Stomach (tissue), 9 donors: ENCODE measurements around the gene ASNSD1. TPM values are rescaled to one million over a fixed set of nuclear protein-coding genes. Genes with fewer than 3 reads are reported as not detected.
A peak's percentile ranks its signal among the peaks of the same experiment; 100 is the strongest.

Experiments
- DNase-seq, 2 donors: peaks; one replicate each; pipeline versions ENCODE4 v3.0.0 to v3.0.0-alpha.2; 2013 to 2019
- H3K27ac ChIP-seq, 5 donors: fragments of 200-600 bp in 4 of 5; sonication (generic) in 4 of 5; one replicate each; pipeline ENCODE4 v1.5.1; 2013 to 2019; ENCODE audit warnings: mild to moderate bottlenecking in 1 of 5, moderate library complexity in 1 of 5
- H3K27me3 ChIP-seq, 3 donors: fragments of 200-600 bp; sonication (generic); one replicate each; pipeline ENCODE4 v1.5.1; 2017 to 2019; ENCODE audit warnings: mixed run types in 1 of 3
- H3K36me3 ChIP-seq, 4 donors: fragments of 200-600 bp; sonication (generic); 1 replicate in 3 of 4; 2 replicates in 1 of 4; pipeline ENCODE4 v1.5.1; 2016 to 2019
- H3K4me1 ChIP-seq, 4 donors: fragments of 200-600 bp; sonication (generic); one replicate each; pipeline ENCODE4 v1.5.1; 2016 to 2019
- H3K4me3 ChIP-seq, 4 donors: fragments of 200-600 bp; sonication (generic) in 3 of 4; one replicate each; pipeline ENCODE4 v1.5.1; 2016 to 2019; ENCODE audit warnings: mild to moderate bottlenecking in 1 of 4
- H3K9me3 ChIP-seq, 4 donors: fragments of 200-600 bp; sonication (generic); one replicate each; pipeline ENCODE4 v1.5.1; 2016 to 2019
- EP300 ChIP-seq: sonication (generic); formaldehyde crosslinking; IDR thresholded peaks from one replicate; pipeline ENCODE4 v1.6.1; 2017; ENCODE audit warnings: antibody characterized with exemption
- POLR2A ChIP-seq, 4 donors: fragments of 450-650 bp; IDR thresholded peaks; one replicate each; pipeline ENCODE4 v1.6.1; 2016; ENCODE audit warnings: antibody characterized with exemption in 4 of 4, control low read depth in 2 of 4, mild to moderate bottlenecking in 1 of 4, moderate library complexity in 1 of 4
- POLR2AphosphoS5 ChIP-seq, 3 donors: sonication (generic); formaldehyde crosslinking; IDR thresholded peaks; one replicate each; pipeline ENCODE4 v1.6.1; 2016; ENCODE audit warnings: antibody characterized with exemption in 3 of 3
- WGBS, 5 donors: extraction: QIAGEN DNeasy Blood & Tissue Kit in 3 of 5; methylation state at CpG; one replicate each; pipeline versions ENCODE4 v1.1.5 to v1.1.7; 2013 to 2018; 5-methylcytosine and 5-hydroxymethylcytosine counted together
- intact Hi-C: fragments of 100-400 bp; cut with DNase I; formaldehyde crosslinking; loops from one replicate; pipeline ENCODE4 v1.15.1; 2023; ENCODE audit warnings: low total_unique reads
- polyA plus RNA-seq, 3 donors: library from polyadenylated mRNA; stranded (reverse); fragments of 200-250 nt; gene quantifications; one replicate each; pipeline ENCODE4 v1.2.3, GENCODE V29; 2013
- total RNA-seq, 5 donors: library from RNA; depleted of rRNA; stranded (reverse); fragments of >200 nt; gene quantifications; one replicate each; pipeline versions ENCODE4 v1.1.0 to v1.2.3, GENCODE V29; 2014 to 2016
- TF ChIP-seq, protein P1 (sequence below), 7 experiments: fragments of 450-650 bp in 4 of 7; fragments of 200-600 bp in 3 of 7; sonication (generic) in 3 of 7; IDR thresholded peaks; one replicate each; pipeline ENCODE4 v1.5.1; 2016 to 2019; ENCODE audit warnings: antibody characterized with exemption in 7 of 7, control low read depth in 2 of 7, mild to moderate bottlenecking in 1 of 7
- donor health status: healthy with polysubstance abuse.
- donor health status: Bipolar disorder and iron deficiency.
- donor health status: healthy.

Gene ASNSD1
- total and polyA plus RNA-seq, 8 donors = 12.3 to 143 (median 35.2) TPM

- TF ChIP-seq POLR2A (IDR thresholded peaks at IDR 0.05) = no peak
- no peak for TF ChIP-seq POLR2AphosphoS5 (IDR thresholded peaks at IDR 0.05)
- no peak for TF ChIP-seq EP300
- TF ChIP-seq, protein P1, sequence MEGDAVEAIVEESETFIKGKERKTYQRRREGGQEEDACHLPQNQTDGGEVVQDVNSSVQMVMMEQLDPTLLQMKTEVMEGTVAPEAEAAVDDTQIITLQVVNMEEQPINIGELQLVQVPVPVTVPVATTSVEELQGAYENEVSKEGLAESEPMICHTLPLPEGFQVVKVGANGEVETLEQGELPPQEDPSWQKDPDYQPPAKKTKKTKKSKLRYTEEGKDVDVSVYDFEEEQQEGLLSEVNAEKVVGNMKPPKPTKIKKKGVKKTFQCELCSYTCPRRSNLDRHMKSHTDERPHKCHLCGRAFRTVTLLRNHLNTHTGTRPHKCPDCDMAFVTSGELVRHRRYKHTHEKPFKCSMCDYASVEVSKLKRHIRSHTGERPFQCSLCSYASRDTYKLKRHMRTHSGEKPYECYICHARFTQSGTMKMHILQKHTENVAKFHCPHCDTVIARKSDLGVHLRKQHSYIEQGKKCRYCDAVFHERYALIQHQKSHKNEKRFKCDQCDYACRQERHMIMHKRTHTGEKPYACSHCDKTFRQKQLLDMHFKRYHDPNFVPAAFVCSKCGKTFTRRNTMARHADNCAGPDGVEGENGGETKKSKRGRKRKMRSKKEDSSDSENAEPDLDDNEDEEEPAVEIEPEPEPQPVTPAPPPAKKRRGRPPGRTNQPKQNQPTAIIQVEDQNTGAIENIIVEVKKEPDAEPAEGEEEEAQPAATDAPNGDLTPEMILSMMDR (IDR thresholded peaks at IDR 0.05) = no peak
- DNase-seq = no peak
- H3K4me1 ChIP-seq = peaks cover 6 to 28% (median 11%) of the 10 kb centered on the region in 4 donors
- no peaks in the 10 kb centered on the region for H3K9me3 ChIP-seq
- 89 to 95% (median 93%) methylated on average over 5 of the region's 5 CpGs for WGBS, 5 donors
- H3K36me3 ChIP-seq = peaks cover 8 to 70% (median 65%) of the 10 kb centered on the region in 4 donors
- no peak overlapping the region for H3K27ac ChIP-seq
- H3K4me3 ChIP-seq = no peak overlapping the region
- intact Hi-C loops = no loop called here
- H3K27me3 ChIP-seq = no peaks in the 10 kb centered on the region
These were observed 8.7 kb downstream of the ASNSD1 start for GRCh38 chr2:189669913-189670312.

DNA sequence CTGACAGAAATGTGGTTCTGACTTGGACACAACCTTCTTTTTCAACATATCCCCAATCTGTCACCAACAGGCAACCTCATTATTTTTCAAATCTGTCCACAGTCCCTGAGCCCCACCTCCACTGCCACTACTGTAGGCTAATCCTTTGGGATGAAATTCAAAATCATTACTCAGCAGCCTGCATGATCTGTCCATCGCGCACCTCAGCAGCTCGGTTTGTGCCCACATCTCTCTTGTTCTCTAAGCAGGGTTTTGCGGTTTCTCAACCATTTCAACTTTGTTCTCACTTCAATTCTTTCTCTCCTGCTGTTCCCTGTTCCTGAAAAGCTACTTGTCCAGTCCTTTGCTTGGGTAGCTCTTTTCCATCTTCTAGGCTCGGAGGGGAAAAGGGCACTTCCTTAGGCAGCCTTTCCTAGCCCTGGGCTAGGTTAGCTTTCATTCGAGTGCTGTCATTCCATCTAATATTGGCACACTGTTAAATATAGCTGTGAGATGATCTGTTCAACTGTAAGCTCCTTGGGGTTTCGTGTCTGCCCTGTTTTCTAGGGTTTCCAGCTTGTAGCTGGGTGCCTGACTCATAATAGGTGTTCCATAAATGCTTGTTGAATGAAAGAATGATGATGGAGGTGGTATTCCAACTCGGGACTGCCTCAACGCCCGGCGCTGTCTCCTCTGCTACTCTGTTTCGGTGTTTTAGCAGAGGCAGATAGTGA, 12.6 kb downstream of the ASNSD1 start:
- Histone ChIP-seq H3K4me3 (peak overlapping the region; percentile 52 to 68 (median 58)), H3K27me3 (no peaks in the 10 kb centered on the region), H3K36me3 (peaks cover 0 to 36% (median 29%) of the 10 kb centered on the region in 4 donors), H3K9me3 (no peaks in the 10 kb centered on the region), H3K27ac (peak overlapping the region; percentile 93 to 98 (median 95)), H3K4me1 (peaks cover 12 to 32% (median 21%) of the 10 kb centered on the region in 4 donors)
- intact Hi-C loops = no loop called here
- DNase-seq = no peak
- 36 to 39% (median 38%) methylated on average over 12 of the region's 12 CpGs for WGBS, 5 donors
- TF ChIP-seq, protein P1 (IDR thresholded peaks at IDR 0.05) = no peak
- no peak for TF ChIP-seq POLR2A (IDR thresholded peaks at IDR 0.05)
- no peak for TF ChIP-seq EP300
- TF ChIP-seq POLR2AphosphoS5 (IDR thresholded peaks at IDR 0.05) = no peak

DNA sequence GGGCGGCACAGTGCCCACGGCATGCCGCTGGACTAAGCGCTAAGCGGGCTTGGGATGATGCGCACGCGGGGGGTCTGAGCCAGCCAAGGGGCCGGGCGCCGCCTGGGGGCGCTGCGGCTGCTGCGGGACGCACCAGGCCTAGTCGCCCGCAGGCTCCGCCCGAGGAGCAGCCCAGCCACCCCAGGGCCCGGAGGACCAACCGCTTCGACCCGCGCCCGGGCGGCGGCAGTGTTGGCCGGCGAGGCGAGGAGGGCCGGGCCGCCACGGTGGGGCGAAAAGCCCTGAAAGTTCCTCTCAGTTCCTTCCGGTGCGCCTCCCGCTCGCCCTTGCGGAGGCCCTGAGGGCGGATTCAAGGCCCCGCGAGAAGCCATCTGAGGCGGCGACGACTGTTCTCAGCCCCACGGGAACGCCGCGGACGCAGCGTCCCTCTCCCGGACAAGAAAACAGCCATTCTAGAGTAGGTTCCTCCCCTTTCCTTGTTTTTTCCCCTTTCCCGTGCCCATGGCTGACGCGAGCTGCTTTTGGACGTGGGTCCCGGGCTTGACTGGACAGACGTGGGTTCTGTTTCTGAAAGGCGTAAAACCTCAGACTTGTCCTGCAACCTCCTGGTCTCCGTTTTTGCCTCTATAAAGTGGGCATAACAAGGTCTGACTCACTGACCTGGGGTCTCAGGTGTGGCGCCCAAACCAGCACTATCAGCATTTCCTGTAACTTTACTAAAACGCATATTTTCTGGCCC, 13.3 kb downstream of the ASNSD1 start, which contains the start of gene ANKAR:
Gene ANKAR (plus strand): TSS at position 297 of the 739 bp plus-strand sequence. CDS start 1,821 bp downstream, outside the sequence.
- H3K9me3 ChIP-seq = no peaks in the 10 kb centered on the region
- peaks cover 0 to 29% (median 24%) of the 10 kb centered on the region in 4 donors for H3K36me3 ChIP-seq
- intact Hi-C loops = no loop called here
- TF ChIP-seq POLR2AphosphoS5 (IDR thresholded peaks at IDR 0.05) (peak; percentile 34 to 86 (median 86)), EP300 (no peak)
- TF ChIP-seq, protein P1 (IDR thresholded peaks at IDR 0.05) = peak in 5 of 7 experiments; percentile 41 to 92 (median 75)
- H3K4me3 ChIP-seq = peak within 1 kb of the TSS; percentile 52 to 68 (median 58)
- WGBS, 5 donors = 0 to 2% (median 1%) methylated on average over 35 to 62 of the region's 62 CpGs
- peaks cover 12 to 33% (median 21%) of the 10 kb centered on the region in 4 donors for H3K4me1 ChIP-seq
- peak within 1 kb of the TSS; percentile 93 to 98 (median 95) for H3K27ac ChIP-seq
- DNase-seq = peak; percentile 91 to 97
- no peaks in the 10 kb centered on the region for H3K27me3 ChIP-seq

- TF ChIP-seq POLR2A (IDR thresholded peaks at IDR 0.05) = no peak
- TF ChIP-seq POLR2AphosphoS5 (IDR thresholded peaks at IDR 0.05) = no peak
- TF ChIP-seq, protein P1 (IDR thresholded peaks at IDR 0.05) = no peak
- TF ChIP-seq EP300 = no peak
- no peak overlapping the region for H3K4me3 ChIP-seq
- no peak overlapping the region for H3K27ac ChIP-seq
- intact Hi-C loops = no loop called here
- H3K27me3 ChIP-seq = no peaks in the 10 kb centered on the region
- peak in 1 of 2 donors; percentile 9 for DNase-seq
- H3K4me1 ChIP-seq = peaks cover 12 to 42% (median 21%) of the 10 kb centered on the region in 4 donors
- 78 to 82% (median 79%) methylated on average over 4 of the region's 4 CpGs for WGBS, 5 donors
- peaks cover 0 to 10% (median 6%) of the 10 kb centered on the region in 4 donors for H3K36me3 ChIP-seq
- no peaks in the 10 kb centered on the region for H3K9me3 ChIP-seq
These were observed 15.2 kb downstream of the ASNSD1 start for GRCh38 chr2:189676471-189676870.
